ENCODE measurements around the gene GRM4.

DNA sequence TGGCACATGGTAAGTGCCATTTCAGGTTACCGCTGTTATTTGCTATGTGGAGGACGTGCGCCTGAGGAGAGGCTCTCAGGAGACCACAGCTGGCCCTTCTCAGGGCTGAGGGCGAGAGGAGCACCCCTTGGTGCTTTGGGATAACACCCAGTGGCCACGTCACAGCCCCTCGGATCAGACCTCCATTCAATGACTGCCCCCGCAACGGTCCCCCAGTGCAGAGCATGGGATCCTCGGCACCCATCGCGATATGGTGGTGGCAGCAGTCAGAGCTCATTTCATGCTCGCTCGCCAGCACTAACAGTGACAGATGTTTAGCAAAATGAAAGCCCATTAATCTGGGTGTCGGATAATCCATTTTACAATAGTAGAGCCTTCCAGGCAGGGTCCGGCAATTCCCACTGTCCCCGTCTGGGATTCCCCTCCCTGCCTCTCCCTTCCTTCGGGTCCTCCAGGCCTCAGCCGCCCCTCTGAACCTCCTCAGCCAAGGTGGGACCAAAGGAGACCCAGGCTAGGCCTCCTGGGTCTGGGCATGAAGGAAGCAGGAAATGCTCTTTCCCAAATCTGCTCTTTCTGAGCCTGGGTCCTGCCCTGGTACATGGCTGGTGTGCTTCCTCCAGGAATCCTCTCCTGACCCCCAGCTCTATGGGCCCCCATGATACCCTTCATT, 117.1 kb downstream of the GRM4 start:
- TF ChIP-seq, protein P1, sequence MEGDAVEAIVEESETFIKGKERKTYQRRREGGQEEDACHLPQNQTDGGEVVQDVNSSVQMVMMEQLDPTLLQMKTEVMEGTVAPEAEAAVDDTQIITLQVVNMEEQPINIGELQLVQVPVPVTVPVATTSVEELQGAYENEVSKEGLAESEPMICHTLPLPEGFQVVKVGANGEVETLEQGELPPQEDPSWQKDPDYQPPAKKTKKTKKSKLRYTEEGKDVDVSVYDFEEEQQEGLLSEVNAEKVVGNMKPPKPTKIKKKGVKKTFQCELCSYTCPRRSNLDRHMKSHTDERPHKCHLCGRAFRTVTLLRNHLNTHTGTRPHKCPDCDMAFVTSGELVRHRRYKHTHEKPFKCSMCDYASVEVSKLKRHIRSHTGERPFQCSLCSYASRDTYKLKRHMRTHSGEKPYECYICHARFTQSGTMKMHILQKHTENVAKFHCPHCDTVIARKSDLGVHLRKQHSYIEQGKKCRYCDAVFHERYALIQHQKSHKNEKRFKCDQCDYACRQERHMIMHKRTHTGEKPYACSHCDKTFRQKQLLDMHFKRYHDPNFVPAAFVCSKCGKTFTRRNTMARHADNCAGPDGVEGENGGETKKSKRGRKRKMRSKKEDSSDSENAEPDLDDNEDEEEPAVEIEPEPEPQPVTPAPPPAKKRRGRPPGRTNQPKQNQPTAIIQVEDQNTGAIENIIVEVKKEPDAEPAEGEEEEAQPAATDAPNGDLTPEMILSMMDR (IDR thresholded peaks at IDR 0.05), result no peak
- TF ChIP-seq POLR2A (IDR thresholded peaks at IDR 0.05), result no peak
- no peak for TF ChIP-seq POLR2AphosphoS5 (IDR thresholded peaks at IDR 0.05)
- TF ChIP-seq EP300 (IDR thresholded peaks at IDR 0.05), result no peak

Data from upper lobe of left lung (tissue), 4 donors.